ENCODE data around the gene CLSTN1.
"Not testable (repeated sequence)": the region's sequence is repeated elsewhere in the genome, so short reads cannot be mapped to it uniquely, and the experiment has no call there.

CLSTN1 gene

DNA sequence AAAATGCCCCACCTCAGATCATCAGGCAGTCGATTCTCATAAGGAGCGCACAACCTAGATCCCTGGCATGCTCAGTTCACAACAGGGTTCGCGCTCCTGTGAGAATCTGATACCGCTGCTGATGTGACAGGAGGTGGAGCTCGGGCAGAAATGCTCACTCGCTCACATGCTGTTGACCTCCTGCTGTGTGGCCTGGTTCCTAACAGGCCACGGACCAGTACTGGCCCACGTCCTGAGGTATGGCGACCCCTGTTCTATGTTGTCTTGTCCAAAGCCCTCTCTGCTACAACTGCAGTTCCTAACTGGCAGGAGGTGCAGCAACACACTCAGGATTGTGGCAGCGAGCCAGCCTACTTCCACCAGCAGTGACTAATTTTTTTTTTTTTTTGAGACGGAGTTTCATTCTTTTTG, 70.6 kb downstream of the CLSTN1 start:
- TF ChIP-seq, protein P1, sequence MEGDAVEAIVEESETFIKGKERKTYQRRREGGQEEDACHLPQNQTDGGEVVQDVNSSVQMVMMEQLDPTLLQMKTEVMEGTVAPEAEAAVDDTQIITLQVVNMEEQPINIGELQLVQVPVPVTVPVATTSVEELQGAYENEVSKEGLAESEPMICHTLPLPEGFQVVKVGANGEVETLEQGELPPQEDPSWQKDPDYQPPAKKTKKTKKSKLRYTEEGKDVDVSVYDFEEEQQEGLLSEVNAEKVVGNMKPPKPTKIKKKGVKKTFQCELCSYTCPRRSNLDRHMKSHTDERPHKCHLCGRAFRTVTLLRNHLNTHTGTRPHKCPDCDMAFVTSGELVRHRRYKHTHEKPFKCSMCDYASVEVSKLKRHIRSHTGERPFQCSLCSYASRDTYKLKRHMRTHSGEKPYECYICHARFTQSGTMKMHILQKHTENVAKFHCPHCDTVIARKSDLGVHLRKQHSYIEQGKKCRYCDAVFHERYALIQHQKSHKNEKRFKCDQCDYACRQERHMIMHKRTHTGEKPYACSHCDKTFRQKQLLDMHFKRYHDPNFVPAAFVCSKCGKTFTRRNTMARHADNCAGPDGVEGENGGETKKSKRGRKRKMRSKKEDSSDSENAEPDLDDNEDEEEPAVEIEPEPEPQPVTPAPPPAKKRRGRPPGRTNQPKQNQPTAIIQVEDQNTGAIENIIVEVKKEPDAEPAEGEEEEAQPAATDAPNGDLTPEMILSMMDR (IDR thresholded peaks at IDR 0.05): no peak
- Histone ChIP-seq H3K27ac (no peak overlapping the region), H3K4me3 (no peak overlapping the region)
- DNase-seq (ENCODE audit: low spot score): no peak

DNA sequence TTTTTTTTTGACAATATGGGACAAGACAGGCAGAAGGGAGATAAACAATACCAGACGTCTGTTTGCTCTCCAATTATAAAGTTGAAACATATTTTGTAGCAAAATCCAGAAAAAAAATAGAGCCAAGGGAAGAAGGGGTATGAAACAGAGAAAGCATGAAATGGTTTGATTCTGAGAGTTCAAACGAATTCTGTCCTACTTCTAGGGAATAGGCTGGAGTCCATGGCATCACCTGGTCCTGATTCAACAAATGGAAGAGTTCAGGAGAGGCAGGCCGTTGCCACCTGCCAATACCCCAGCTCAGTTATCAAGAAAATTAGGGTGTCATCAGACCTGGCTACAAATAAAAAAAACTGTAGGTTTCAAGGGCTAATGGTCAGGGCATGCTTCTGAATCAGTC, 71.8 kb downstream of the CLSTN1 start:
- Histone ChIP-seq H3K4me3 (no peak overlapping the region), H3K27ac (no peak overlapping the region)
- DNase-seq (ENCODE audit: low spot score): no peak
- TF ChIP-seq, protein P1 (IDR thresholded peaks at IDR 0.05): no peak

DNA sequence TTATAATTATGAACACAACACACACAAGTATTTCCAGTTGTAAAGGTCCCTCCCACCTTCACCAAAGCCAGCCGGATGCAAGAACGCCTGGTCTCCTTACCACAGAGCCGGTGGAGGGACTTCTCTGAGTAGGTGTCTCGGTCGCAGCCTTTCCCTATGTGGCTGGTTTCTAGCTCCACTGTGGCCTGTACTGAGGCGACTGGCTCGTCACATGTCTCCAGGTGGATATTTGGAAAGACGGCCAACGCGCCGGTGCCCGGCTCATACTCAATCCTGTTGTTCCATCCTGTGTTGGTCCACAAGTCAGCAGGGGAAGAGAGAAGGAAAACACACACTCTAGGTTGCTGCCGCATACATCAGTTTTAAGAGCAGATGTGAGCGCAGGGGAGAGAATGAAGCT, 74.4 kb downstream of the CLSTN1 start:
- no peak overlapping the region for H3K27ac ChIP-seq
- TF ChIP-seq, protein P1 (IDR thresholded peaks at IDR 0.05): no peak
- DNase-seq (ENCODE audit: low spot score): no peak
- no peak overlapping the region for H3K4me3 ChIP-seq

DNA sequence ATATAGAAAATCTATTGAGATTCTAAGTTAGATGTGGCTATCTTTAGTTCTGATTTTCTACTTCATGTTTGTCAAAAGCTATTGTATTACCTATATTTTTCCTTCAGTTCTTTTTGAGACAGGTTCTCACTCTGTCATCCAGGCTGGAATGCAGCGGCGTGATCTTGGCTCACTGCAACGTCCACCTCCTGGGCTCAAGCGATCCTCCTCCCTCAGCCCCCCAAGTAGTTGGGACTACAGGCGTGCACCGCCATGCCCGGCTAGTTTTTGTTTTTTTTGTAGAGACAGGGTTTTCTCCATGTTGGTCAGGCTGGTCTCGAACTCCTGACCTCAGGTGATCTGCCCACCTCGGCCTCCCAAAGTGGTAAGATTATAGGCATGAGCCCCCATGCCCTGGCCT, 75.4 kb downstream of the CLSTN1 start:
- not testable (repeated sequence) for H3K4me3 ChIP-seq; H3K27ac ChIP-seq; DNase-seq (ENCODE audit: low spot score)

DNA sequence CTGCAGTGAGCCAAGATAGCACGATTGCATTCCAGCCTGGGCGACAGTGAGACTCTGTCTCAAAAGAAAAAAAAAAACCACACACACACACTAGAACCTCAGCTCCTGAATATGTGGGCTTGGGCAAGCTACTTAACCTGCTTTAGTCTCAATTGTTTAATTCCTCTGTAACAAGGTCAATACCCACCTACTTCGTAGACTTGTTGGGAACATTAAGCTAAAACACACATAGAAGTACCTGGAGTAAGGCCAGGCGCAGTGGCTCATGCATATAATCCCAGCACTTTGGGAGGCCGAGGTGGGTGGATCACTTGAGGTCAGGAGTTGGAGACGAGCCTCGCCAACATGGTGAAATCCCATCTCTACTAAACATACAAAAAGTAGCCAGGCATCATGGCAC, 77.1 kb downstream of the CLSTN1 start:
- Histone ChIP-seq H3K27ac (no peak overlapping the region), H3K4me3 (no peak overlapping the region)
- no peak for DNase-seq (ENCODE audit: low spot score)
- TF ChIP-seq, protein P1 (IDR thresholded peaks at IDR 0.05): no peak

DNA sequence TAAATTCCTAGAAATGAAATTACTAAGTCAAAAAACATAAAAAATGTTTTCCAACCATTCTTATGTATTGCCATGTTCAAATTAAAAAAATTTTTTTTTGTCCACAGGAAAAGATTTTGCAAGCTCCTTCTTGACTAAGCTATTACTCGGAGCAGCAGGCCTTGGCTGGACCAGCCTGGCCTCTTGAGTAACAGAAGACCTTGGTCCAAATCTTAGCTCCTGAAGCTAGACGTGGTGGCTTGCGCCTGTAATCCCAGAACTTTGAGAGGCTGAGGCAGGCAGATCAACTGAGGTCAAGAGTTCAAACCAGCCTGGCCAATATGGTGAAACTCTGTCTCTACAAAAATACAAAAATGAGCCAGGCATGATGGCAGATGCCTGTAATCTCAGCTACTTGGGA, 77.6 kb downstream of the CLSTN1 start:
- DNase-seq (ENCODE audit: low spot score): no peak
- TF ChIP-seq, protein P1 (IDR thresholded peaks at IDR 0.05): no peak
- Histone ChIP-seq H3K4me3 (no peak overlapping the region), H3K27ac (no peak overlapping the region)

DNA sequence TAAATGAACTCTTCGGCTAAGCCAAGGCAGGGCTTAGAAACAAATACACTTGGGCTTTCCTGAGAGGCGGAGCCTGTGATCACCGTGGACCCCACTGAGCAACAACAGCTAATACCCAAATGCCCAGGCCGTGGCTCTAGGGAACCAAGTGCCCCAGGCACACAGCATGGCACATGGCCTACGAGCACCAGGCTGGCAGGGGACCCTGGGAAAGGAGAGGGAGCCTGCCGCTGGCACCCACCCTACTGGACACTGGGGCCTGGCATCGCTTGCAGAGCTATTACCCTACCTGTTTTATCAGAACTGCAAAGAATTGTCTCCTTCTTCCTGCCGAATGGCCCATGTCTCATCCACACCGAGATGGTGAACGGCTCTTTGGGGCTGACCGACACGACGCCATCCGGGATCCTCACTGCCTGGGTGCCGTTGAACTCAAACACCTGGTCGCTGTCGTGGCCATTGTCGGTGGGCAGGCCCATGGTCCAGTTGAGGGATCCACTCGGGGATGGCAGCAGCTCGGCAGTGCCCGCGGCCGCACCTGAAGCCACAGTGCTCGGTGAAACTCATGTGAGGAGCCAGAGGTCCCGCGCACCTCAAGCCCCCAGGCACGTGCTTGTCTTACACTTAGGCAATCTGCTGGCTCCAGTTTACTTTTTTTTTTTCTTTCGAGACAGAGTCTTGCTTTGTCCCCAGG, 79.5 kb downstream of the CLSTN1 start:
- no peak for DNase-seq (ENCODE audit: low spot score)
- Histone ChIP-seq H3K27ac (no peak overlapping the region), H3K4me3 (no peak overlapping the region)
- TF ChIP-seq, protein P1 (IDR thresholded peaks at IDR 0.05): no peak

Measured in coronary artery (tissue), 2 donors.